NCI-H460 (cell line): ENCODE results near the gene SSNA1. TPM values are rescaled to one million over a fixed set of nuclear protein-coding genes. Genes with fewer than 3 reads are reported as not detected.

Experiments
- DNase-seq: peaks from one replicate; pipeline ENCODE4 v3.0.0-alpha.2; 2016; ENCODE audit warnings: low read depth; ENCODE audit errors: extremely low read depth
- total RNA-seq: library from RNA; depleted of rRNA; stranded (reverse); fragments of >200 nt; shearing (Covaris generic); gene quantifications from 2 replicates; pipeline ENCODE4 v1.2.3, GENCODE V29; 2014

Gene SSNA1
- total RNA-seq, 1 experiment from 2014 or later, result 59.3 TPM

- DNase-seq, result peak; percentile 87
Measured at GRCh38 chr9:137150617-137151457, 37.6 kb upstream of the SSNA1 start.

- no peak for DNase-seq
Measured at GRCh38 chr9:137152844-137153405, 35.6 kb upstream of the SSNA1 start.

GRCh38 chr9:137156567-137157375 is 31.7 kb upstream of the SSNA1 start:
- no peak for DNase-seq

- no peak for DNase-seq
Measured at GRCh38 chr9:137157618-137158415, 30.7 kb upstream of the SSNA1 start.

- no peak for DNase-seq
Measured at GRCh38 chr9:137158625-137159024, 29.9 kb upstream of the SSNA1 start.

DNA sequence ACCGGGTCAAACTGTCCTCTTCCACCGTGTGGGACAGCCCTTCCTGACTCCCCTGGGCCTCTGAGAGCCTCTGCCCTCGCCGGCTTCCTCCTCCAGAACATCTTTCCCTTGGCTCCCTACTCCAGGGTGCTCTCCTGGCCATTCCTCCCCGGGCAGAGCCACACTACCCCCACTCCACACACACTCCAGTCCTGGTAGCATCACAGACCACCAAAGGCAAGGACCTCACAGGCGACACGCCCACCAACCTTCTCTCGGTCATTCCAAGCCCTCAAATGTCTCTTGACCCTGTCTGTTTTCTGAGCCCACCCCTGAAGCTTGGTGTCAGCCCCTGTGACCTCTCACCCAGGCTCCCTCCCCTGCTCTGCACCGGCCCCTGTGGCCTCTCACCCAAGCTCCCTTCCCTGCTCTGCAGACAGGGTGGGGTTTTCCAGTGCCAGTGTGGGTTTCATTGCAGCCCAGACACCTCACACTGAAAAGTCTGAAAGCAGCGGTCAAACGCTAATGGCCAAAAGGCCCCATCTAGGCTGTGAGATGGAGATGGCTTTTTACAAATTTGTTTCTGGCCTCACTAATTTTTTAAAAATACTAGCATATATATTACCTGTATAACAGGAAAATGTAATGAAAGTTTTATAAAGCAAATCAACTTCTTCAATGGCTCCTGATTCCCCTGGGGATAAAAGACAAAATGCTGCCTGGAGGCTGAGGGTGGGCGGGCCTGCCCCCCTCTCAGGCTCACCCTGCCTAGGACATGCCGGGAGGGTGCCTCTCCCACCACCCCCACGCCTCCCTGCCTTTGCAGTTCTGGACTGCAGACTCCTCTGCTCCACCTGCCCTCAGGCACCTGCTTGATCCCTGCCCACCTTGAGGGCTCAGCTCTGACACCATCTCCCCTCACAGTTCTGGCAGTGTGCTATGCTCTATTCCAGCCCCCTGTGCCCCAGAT is 29.1 kb upstream of the SSNA1 start:
- DNase-seq, result no peak

DNA sequence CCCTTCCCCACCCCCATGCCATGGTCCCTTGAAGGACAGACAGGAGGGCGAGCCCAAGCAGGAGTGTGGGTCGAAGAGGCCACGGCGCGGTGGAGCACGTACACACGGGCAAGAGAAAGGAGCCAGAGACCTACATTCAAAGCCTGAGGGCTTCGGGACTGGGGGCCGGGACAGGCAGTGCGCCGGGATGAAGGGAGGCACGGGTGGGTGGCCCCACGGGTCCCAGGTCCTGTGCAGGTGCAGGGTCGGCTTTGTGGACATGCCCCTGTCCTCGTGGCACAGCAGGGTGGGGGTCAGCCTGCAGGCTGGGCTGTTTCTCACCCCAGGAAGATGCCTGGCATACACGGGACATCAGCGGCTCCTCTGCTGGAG is 28.4 kb upstream of the SSNA1 start:
- DNase-seq, result no peak

GRCh38 chr9:137160716-137161557 is 27.5 kb upstream of the SSNA1 start:
- no peak for DNase-seq

- DNase-seq, result no peak
Measured at GRCh38 chr9:137161558-137162486, 26.7 kb upstream of the SSNA1 start.

GRCh38 chr9:137162505-137163364 is 25.7 kb upstream of the SSNA1 start:
- DNase-seq, result no peak

DNA sequence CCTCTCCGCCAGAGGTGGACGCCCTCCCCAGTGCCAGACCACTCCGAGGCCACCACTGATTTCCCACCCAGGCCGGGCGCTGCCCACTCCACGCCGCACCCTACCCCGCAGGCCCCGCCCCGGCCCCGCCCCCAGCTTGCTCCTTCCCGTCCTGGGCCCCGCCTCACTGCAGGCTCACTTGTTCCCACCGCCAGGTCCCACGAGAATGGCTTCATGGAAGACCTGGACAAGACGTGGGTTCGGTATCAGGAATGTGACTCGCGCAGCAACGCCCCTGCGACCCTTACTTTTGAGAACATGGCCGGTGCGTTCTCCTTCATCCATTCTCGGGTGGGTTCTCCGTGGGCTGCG is 25.1 kb upstream of the SSNA1 start:
- DNase-seq, result no peak

DNA sequence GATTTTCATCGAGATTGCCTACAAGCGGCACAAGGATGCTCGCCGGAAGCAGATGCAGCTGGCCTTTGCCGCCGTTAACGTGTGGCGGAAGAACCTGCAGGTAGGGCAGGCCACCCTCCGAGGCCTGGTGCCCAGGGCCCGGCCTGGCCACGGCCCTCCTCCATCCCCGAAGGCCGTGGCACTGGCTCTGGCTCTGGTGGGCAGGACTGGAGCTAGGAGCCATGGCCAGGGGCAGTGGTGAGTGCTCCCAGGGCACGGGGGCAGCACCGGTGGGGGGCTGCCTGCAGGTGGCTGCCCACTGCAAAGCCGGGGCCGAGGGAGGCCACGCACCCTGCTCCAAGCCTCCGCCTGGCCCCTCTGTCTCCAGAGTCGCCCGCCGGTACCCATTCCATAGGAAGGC is 24.7 kb upstream of the SSNA1 start:
- no peak for DNase-seq

- no peak for DNase-seq
Measured at GRCh38 chr9:137164370-137165249, 23.9 kb upstream of the SSNA1 start.

DNA sequence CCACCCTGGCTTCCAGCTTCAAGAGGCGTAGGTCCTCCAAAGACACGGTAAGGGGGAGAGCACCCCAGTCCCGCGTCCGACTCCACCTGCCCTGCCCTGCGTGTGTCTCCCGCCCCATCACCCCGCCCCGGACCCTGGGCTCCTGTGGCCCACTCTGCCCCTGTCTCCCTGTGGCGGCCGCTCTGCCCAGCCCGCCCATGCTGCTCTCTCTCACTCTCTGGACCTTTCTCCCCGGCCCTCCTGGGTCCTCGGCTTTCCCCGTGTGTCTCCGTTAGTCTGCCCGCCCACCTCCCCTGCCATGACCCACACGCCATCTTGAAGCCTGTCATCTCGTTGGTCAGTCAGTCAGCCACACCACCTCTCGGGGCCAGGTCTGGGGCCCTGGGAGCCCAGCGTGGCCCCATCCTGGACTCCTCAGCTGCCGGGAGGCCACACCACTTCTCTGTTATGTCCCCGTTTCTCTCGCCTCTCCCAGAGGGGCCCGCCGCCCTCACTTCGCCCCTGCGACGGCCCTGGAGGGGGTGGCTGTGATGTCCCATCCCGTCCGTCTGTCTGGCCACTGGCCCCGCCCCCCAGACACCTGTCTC is 23.1 kb upstream of the SSNA1 start:
- no peak for DNase-seq
